ENCODE measurements around the gene CEP70. TPM values are rescaled to one million over a fixed set of nuclear protein-coding genes. Genes with fewer than 3 reads are reported as not detected.

CEP70 gene
- polyA plus RNA-seq, 1 donor (not counting 4 experiments of a cell fraction or from before 2014, with no cell fraction given), result 11.4 TPM

- Histone ChIP-seq H3K27ac (ENCODE audit: control insufficient read depth, insufficient read depth, low read length) (no peak overlapping the region), H3K36me3 (ENCODE audit: control insufficient read depth in 2 of 2, extremely low read depth in 1 of 2, insufficient read depth in 2 of 2, low read length in 2 of 2) (no peaks in the 10 kb centered on the region), H4K20me1 (ENCODE audit: control insufficient read depth, extremely low read depth, insufficient read depth, low read length) (no peaks in the 10 kb centered on the region), H3K4me2 (ENCODE audit: control insufficient read depth, extremely low read depth, insufficient read depth, low read depth, low read length) (no peak overlapping the region), H3K9me1 (ENCODE audit: control insufficient read depth, extremely low read depth, insufficient read depth, low read length) (no peaks in the 10 kb centered on the region), H3K4me1 (ENCODE audit: control insufficient read depth, extremely low read depth, insufficient read depth, low read length) (peaks cover 9% of the 10 kb centered on the region), H3K9ac (ENCODE audit: control insufficient read depth, extremely low read depth, insufficient read depth, low read length) (no peak overlapping the region), H3K79me2 (ENCODE audit: control insufficient read depth, insufficient read depth, low read length) (no peaks in the 10 kb centered on the region), H3K27me3 (ENCODE audit: control insufficient read depth, extremely low read depth, insufficient read depth, low read length) (no peaks in the 10 kb centered on the region), H3K9me3 (ENCODE audit: control insufficient read depth, low read depth, low read length) (no peaks in the 10 kb centered on the region), H2AFZ (ENCODE audit: control insufficient read depth, low read length) (no peak overlapping the region), H3K4me3 (ENCODE audit: control insufficient read depth in 2 of 3, extremely low read depth in 1 of 3, insufficient read depth in 2 of 3, low read depth in 1 of 3, low read length in 3 of 3) (no peak overlapping the region)
- DNase-seq (ENCODE audit: low read depth, low spot score) (no peak), FAIRE-seq (no peak)
- dilution Hi-C loops (cut with MboI; ENCODE audit: extremely low pct_ligation_motif_present, low sequenced_read_pairs), result no loop called here
- TF ChIP-seq CTCF (optimal IDR thresholded peaks at IDR 0.05 in 1 of 3, IDR thresholded peaks at IDR 0.05 in 1 of 3, conservative IDR thresholded peaks at IDR 0.05 in 1 of 3; ENCODE audit: extremely low read depth in 1 of 3, insufficient read depth in 2 of 3, low read length in 3 of 3) (no peak), EZH2 (IDR thresholded peaks at IDR 0.05; ENCODE audit: low read length) (no peak)
Measured at GRCh38 chr3:138470687-138471086, 123.4 kb downstream of the CEP70 start.

GRCh38 chr3:138469874-138470273 is 124.2 kb downstream of the CEP70 start:
- DNase-seq (ENCODE audit: low read depth, low spot score), result no peak
- no peak overlapping the region for H3K4me2 ChIP-seq (ENCODE audit: control insufficient read depth, extremely low read depth, insufficient read depth, low read depth, low read length)
- TF ChIP-seq EZH2 (IDR thresholded peaks at IDR 0.05; ENCODE audit: low read length) (no peak), CTCF (optimal IDR thresholded peaks at IDR 0.05 in 1 of 3, IDR thresholded peaks at IDR 0.05 in 1 of 3, conservative IDR thresholded peaks at IDR 0.05 in 1 of 3; ENCODE audit: extremely low read depth in 1 of 3, insufficient read depth in 2 of 3, low read length in 3 of 3) (no peak)
- H3K79me2 ChIP-seq (ENCODE audit: control insufficient read depth, insufficient read depth, low read length), result no peaks in the 10 kb centered on the region
- H3K4me3 ChIP-seq (ENCODE audit: control insufficient read depth in 2 of 3, extremely low read depth in 1 of 3, insufficient read depth in 2 of 3, low read depth in 1 of 3, low read length in 3 of 3), result no peak overlapping the region
- H3K9me3 ChIP-seq (ENCODE audit: control insufficient read depth, low read depth, low read length), result no peaks in the 10 kb centered on the region
- no peak for FAIRE-seq
- dilution Hi-C loops (cut with MboI; ENCODE audit: extremely low pct_ligation_motif_present, low sequenced_read_pairs), result no loop called here
- H3K9ac ChIP-seq (ENCODE audit: control insufficient read depth, extremely low read depth, insufficient read depth, low read length), result no peak overlapping the region
- no peaks in the 10 kb centered on the region for H4K20me1 ChIP-seq (ENCODE audit: control insufficient read depth, extremely low read depth, insufficient read depth, low read length)
- no peaks in the 10 kb centered on the region for H3K9me1 ChIP-seq (ENCODE audit: control insufficient read depth, extremely low read depth, insufficient read depth, low read length)
- H3K27ac ChIP-seq (ENCODE audit: control insufficient read depth, insufficient read depth, low read length), result no peak overlapping the region
- no peaks in the 10 kb centered on the region for H3K36me3 ChIP-seq (ENCODE audit: control insufficient read depth in 2 of 2, extremely low read depth in 1 of 2, insufficient read depth in 2 of 2, low read length in 2 of 2)
- H2AFZ ChIP-seq (ENCODE audit: control insufficient read depth, low read length), result no peak overlapping the region
- no peaks in the 10 kb centered on the region for H3K27me3 ChIP-seq (ENCODE audit: control insufficient read depth, extremely low read depth, insufficient read depth, low read length)
- H3K4me1 ChIP-seq (ENCODE audit: control insufficient read depth, extremely low read depth, insufficient read depth, low read length), result peaks cover 9% of the 10 kb centered on the region
